Measurements from ENCODE around the gene ATP5MG.

Gene ATP5MG

DNA sequence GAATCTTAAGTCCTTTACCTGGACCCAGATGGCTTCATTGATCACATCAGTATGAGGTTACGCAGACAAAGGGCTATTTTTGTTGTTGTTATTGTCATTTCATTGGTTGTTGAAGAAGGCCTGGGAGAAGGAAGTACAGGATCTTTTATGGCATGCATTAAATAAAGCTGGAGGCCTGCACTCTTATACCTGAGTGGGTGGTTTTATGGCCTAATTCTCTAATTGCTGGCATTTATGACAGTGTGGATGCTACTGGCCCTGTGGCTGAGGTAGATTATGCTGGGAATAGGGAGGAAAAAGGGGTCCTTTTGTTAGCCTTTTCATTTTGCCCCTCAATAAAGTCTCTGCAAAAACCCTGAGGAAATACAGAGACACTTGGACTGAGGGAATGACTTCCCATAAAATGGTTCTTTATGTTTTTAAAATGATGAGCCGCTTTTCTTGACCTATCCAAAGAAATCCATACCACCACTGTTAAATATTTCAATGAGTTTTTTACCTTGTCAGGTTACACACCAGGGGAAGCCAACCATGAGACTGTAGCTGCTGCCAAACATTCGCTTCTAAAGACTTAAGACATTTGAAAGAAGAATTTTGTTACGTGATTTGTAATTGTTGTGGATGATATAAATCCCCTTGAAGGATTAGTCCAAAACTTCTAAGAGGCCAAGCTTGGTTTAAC, 41.6 kb downstream of the ATP5MG start:
- no peak for DNase-seq

GRCh38 chr11:118443590-118444218, 42.3 kb downstream of the ATP5MG start:
- no peak for DNase-seq

DNA sequence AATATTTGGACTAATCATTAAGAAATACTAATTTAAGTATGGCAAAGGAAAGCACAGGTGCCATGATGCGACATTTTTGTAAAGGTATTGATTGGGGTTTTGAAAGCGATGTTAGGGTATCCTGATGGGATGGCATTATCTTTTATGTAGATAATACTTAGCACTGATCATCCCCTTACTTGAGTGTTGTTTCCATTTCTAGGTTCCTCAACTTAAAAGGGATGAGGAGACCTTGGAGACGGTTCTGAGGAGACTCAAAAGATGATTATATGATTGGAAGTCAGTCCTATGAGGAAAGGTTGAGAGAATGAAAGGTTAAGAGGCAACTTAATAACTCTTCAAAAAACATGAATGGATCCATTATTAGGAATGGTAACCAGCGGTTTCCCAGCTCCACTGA, 46.0 kb downstream of the ATP5MG start:
- DNase-seq: no peak

- no peak for DNase-seq
Observed at GRCh38 chr11:118448294-118448693, 46.9 kb downstream of the ATP5MG start.

DNA sequence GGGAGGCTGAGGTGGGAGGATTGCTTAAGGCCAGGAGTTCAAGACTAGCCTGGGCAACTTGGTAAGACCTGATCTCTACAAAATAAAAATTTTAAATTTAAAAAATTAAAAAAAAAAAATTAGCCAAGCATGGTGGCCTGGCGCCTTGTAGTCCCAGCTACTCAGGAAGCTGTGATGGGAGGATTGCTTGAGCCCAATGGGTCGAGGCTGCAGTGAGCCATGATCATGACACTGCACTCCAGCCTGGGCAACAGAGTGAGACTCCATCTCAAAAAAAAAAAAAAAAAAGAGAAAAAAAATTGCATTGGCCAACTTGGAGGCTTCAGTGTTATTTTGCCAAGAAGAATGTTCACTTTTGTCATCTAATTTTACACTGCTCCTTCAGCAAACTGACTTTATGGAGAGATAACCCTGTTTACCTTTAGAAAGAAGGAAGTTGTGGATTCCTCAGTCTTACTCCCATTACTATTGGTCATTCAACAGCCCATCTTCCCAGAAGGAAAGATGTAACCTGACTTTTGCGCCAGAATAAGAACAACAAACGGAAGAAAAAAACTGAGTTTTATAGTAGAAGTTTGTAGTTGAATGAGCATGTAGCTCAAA, 48.0 kb downstream of the ATP5MG start:
- DNase-seq: no peak

GRCh38 chr11:118450451-118450850, 49.0 kb downstream of the ATP5MG start:
- DNase-seq: no peak
